ENCODE measurements around the gene DPEP2.

The DPEP2 gene

GRCh38 chr16:67993207-67994039, 5.9 kb downstream of the DPEP2 start:
- no peak for TF ChIP-seq POLR2A (IDR thresholded peaks at IDR 0.05; ENCODE audit: low read depth, low read length)
- FAIRE-seq, result no peak
- DNase-seq (ENCODE audit: insufficient read length, low spot score), result peak; percentile 81

- DNase-seq (ENCODE audit: insufficient read length, low spot score) (no peak), FAIRE-seq (no peak)
- TF ChIP-seq POLR2A (IDR thresholded peaks at IDR 0.05; ENCODE audit: low read depth, low read length), result no peak
These were observed 6.5 kb downstream of the DPEP2 start for GRCh38 chr16:67992661-67993206.

- FAIRE-seq, result no peak
- DNase-seq (ENCODE audit: insufficient read length, low spot score), result no peak
- TF ChIP-seq POLR2A (IDR thresholded peaks at IDR 0.05; ENCODE audit: low read depth, low read length), result no peak
These were observed 9.3 kb downstream of the DPEP2 start for GRCh38 chr16:67990018-67990386.

GRCh38 chr16:67989322-67990017, 9.8 kb downstream of the DPEP2 start:
- FAIRE-seq (no peak), DNase-seq (ENCODE audit: insufficient read length, low spot score) (no peak)
- no peak for TF ChIP-seq POLR2A (IDR thresholded peaks at IDR 0.05; ENCODE audit: low read depth, low read length)

- FAIRE-seq (no peak), DNase-seq (ENCODE audit: insufficient read length, low spot score) (no peak)
- TF ChIP-seq POLR2A (IDR thresholded peaks at IDR 0.05; ENCODE audit: low read depth, low read length), result no peak
These were observed 10.6 kb downstream of the DPEP2 start for GRCh38 chr16:67988675-67989074.

- DNase-seq (ENCODE audit: insufficient read length, low spot score) (no peak), FAIRE-seq (no peak)
- no peak for TF ChIP-seq POLR2A (IDR thresholded peaks at IDR 0.05; ENCODE audit: low read depth, low read length)
These were observed 11.7 kb downstream of the DPEP2 start for GRCh38 chr16:67987460-67988160.

- TF ChIP-seq POLR2A (IDR thresholded peaks at IDR 0.05; ENCODE audit: low read depth, low read length), result no peak
- no peak for DNase-seq (ENCODE audit: insufficient read length, low spot score)
- no peak for FAIRE-seq
These were observed 12.3 kb downstream of the DPEP2 start for GRCh38 chr16:67986949-67987348.

- DNase-seq (ENCODE audit: insufficient read length, low spot score) (no peak), FAIRE-seq (no peak)
- TF ChIP-seq POLR2A (IDR thresholded peaks at IDR 0.05; ENCODE audit: low read depth, low read length), result no peak
These were observed 17.1 kb downstream of the DPEP2 start for GRCh38 chr16:67982011-67982696.

- no peak for FAIRE-seq
- TF ChIP-seq POLR2A (IDR thresholded peaks at IDR 0.05; ENCODE audit: low read depth, low read length), result no peak
These were observed 19.2 kb downstream of the DPEP2 start, which contains the start of gene DPEP3 for GRCh38 chr16:67979955-67980678. Gene DPEP3 (minus strand): TSS chr16:67980499. CDS start chr16:67980380, 119 bp downstream.

GRCh38 chr16:67977469-67978227, 21.6 kb downstream of the DPEP2 start:
- FAIRE-seq (no peak), DNase-seq (ENCODE audit: insufficient read length, low spot score) (no peak)
- TF ChIP-seq POLR2A (IDR thresholded peaks at IDR 0.05; ENCODE audit: low read depth, low read length), result no peak

More at GRCh38 chr16:67979955-67980678, 19.2 kb downstream of the DPEP2 start, which contains the start of gene DPEP3:
- no peak for DNase-seq (ENCODE audit: insufficient read length, low spot score)

GRCh38 chr16:67977005-67977404, 22.3 kb downstream of the DPEP2 start:
- DNase-seq (ENCODE audit: insufficient read length, low spot score) (no peak), FAIRE-seq (no peak)
- no peak for TF ChIP-seq POLR2A (IDR thresholded peaks at IDR 0.05; ENCODE audit: low read depth, low read length)

- DNase-seq (ENCODE audit: insufficient read length, low spot score) (no peak), FAIRE-seq (no peak)
- TF ChIP-seq POLR2A (IDR thresholded peaks at IDR 0.05; ENCODE audit: low read depth, low read length), result no peak
These were observed 23.1 kb downstream of the DPEP2 start for GRCh38 chr16:67976205-67976604.

Measured in H54 (cell line).